ENCODE results near the gene CELF2.
A peak's percentile ranks its signal among the peaks of the same experiment; 100 is the strongest.

CELF2 gene

GRCh38 chr10:11197266-11197712, 179.6 kb downstream of the CELF2 start:
- no peak for DNase-seq (ENCODE audit: low spot score)

- DNase-seq (ENCODE audit: low spot score), result no peak
Observed at GRCh38 chr10:11197878-11198277, 180.2 kb downstream of the CELF2 start.

DNA sequence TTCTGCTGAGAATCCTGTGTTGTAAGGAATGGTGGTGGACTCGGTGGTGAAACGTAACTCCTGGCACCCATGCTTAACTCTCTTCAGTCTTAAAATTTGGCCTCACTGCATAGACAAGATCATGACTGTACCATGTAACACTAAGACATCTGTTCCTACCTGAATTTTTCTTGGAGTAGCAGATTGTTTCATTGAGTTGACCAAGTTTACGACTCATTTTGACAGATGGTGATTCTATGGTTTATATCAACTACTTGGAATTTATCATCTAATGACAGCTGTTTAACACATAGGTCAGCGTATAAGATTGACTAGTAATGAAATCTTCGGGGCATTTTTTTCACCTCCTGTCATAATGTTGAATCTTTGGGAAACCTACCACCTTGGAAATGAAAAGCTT, 184.2 kb downstream of the CELF2 start:
- no peak for DNase-seq (ENCODE audit: low spot score)

DNA sequence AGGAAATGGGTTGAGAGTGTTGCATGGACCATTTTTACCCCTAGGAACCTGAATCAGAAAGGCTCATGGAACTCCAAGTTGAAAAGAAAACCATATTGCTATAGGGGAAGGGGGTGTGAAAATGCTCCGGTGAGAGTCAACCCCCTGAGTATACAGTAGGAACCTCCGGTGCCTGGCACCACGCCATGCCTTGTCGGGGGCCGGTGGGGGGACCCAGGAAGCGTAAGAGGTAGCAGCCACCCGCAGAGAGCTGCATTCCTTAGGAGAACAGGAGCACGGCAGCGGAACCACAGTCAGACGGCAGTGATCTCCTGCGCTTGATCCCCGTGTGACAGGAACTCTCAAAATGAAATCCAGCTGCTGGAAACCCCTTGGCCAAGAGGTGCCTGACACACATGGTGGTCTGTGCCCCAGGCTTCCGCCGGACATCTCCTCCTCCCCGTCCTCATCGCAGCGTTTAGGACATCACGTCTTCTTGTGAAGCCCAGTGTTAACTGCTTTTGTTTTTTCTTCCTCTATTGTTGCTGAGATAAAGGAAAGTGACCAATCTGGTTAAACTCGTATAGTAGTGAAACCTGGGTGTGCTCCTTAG, 186.8 kb downstream of the CELF2 start:
- DNase-seq (ENCODE audit: low spot score), result no peak

GRCh38 chr10:11205030-11205772, 187.5 kb downstream of the CELF2 start:
- no peak for DNase-seq (ENCODE audit: low spot score)

DNA sequence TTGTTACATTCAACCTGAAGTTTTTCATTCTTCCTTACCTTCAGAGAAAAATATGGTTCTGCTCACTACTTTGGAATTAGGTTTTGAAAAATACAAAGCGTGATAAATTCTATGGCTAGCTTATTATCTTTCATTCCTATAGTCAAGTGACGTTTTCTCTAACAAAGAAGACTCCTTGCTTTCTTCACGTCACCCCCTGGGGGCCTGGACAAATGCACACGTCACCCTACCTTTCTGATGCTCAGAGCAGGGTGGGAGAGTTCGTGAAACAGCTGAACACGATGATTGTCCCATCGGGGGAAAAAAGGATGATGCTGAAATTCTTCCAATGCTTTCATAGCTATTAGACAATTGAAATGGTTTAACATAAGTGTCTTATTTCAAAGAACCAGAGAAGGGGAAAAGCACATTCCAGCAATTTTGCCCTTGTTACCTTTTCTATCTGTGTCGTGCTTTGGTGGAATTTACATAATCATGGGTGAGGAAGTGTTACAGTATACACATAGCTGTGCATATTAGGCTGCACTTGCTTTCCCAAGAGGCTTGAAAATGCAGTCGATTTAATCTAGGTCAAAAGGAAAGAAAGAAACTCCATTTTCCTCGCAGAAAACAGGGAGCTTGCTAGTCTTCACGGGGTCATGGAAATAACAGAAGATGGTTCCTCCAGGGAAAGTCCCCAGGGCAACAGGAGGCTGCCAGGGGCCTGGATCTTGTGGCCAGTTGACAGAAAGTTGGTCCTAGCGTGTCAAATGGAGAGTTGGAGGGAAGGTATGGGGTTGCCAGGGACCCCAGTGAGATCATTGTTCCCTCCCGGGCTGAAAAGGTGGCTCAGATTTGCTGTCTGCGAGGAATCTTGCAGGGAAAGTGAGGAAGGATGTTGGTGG, 189.2 kb downstream of the CELF2 start:
- no peak for DNase-seq (ENCODE audit: low spot score)

DNA sequence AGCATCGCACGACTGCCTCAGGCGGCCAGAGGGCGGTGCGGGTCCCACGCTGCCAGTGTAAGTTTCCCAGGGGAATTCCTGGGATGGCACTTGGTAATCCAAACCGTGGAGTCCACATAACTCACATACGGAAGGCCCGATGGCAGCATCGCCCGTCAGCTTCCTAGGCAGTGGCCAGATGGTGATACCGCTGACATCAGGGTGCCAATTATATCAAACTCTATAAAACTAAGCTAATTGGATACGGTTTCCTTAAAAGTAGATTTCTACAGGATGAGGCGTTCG, 189.8 kb downstream of the CELF2 start:
- no peak for DNase-seq (ENCODE audit: low spot score)

DNA sequence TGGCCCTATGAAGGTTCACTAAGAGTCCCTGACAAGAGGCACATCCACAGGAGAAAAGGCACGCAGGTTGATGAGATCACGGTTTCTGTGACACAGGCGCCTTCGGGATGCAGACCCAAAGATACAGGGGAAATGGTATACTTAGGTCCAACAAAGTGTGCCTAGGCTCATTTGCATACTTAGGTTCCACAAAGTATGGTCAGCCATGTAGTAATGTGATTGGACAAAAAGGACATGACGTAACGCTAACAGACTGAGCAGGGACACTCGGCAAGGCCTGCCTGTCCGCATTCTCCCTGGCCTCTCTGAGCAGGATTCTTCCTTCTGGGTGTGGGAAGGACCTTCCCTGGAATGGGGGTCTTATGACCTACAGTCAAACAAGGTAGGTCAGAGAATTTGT, 190.6 kb downstream of the CELF2 start:
- no peak for DNase-seq (ENCODE audit: low spot score)

- DNase-seq (ENCODE audit: low spot score), result no peak
Observed at GRCh38 chr10:11208908-11209829, 191.5 kb downstream of the CELF2 start.

DNA sequence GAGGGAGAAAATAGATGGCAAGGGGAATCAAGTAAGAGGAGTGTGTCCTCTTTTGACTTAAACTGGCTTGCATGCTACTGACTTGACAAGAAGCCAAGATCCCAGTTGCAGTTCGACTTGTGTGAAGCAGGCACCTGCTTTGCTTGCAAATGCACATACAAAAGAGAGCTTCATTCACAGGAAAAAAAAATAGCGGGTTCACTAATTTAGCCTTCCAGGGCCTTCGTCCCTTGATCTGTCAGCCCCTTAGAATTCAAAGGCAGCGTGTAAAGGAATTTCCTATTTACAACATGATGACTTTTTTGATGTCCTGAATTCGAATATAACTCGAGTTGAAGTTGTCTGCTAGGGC, 192.1 kb downstream of the CELF2 start:
- peak; percentile 71 for DNase-seq (ENCODE audit: low spot score)

- DNase-seq (ENCODE audit: low spot score), result no peak
Observed at GRCh38 chr10:11210211-11210922, 192.7 kb downstream of the CELF2 start.

DNA sequence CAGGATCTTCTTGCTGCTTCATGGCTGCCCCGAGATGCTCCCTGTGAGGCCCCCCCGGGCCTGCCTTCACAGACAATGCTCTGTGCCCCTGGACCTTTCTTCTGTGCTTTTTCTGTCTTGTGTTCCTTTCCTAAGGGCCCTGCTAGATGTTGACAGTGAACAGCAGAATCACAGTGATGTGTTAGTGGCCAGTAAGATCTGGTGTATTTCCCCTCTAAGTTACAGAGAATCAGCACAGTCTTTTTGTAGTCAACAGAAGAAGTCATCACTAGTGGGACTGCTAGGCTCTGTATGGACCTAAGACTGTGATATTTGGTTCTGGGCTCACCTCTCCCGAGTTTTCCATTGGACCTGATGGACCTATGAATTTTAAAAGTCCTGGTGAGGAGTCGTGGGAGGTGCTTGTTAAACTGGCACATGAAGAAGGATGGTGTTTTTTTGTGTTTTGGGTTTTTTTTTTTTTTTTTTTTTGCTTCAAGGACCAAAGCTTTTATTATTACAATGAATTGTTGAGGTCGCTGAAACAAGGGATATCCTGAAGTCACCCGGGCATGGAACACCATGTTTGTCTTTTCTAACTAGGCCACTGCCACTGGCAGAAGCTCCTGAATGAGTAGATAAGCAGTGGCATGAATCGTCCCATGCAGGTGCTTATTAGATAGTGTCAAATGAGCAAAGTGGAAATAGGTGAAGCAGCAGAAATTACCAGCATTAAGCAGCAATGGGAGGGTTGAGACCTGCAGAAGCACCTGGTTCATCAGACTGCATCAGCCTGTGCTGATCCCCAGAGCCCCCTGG, 194.8 kb downstream of the CELF2 start:
- no peak for DNase-seq (ENCODE audit: low spot score)

DNA sequence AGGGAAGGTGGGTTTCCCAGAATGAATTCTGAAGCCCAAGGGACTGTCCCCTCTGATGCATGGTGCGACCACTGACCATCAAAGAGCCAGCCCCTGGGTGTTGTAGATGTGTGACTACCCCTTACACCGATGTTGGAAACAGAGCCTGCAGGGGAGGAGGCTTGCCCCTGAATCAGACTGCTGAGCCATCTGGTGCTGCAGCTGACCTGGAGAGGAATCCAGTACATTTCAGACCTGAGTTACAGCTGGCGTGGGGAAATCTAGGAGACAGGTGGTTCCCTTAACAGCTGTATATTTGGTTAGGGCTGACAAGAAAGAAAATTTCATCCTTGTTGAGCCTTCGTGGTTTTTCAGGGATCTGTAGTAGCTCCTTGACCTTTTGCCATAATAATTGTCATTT, 195.5 kb downstream of the CELF2 start:
- DNase-seq (ENCODE audit: low spot score), result no peak

DNA sequence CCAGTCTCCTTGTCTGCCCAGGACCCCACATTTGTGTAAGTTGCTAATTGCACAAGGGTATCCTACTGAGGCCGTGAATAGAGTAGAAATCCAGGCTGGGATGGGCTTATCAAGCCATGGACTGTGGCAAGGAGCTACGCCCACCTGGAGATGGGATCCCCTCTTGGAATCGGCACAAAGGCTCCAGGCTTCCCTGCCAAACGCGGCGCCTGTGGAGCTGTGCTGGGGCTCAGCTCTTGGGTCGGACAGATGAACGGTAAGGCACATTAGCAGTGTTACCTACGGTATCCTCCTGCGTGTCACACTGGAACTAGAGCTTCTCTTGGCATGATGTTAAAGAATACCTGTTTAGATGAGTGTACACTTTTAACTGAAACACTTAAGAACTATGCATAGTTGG, 196.7 kb downstream of the CELF2 start:
- no peak for DNase-seq (ENCODE audit: low spot score)

DNA sequence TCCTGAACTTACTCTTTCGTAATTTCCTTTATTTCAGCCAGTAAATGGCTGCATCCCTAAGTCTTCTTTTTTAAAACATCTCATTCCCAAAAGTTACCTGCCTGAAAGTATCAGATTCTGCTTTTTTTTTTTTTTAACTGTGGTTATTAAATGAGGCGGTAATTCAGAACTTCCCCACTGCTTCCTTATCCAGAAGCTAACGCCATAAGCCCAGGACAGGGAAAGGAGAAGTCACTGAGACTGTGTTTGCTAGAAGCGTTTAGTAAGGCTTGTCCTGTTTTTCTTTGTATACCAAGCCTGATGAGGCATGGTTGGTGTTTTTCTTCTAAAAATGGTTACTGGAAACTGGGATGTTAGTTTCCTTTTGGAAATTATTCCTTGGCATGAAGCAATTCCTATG, 197.8 kb downstream of the CELF2 start:
- DNase-seq (ENCODE audit: low spot score), result no peak

GRCh38 chr10:11217521-11217920, 199.8 kb downstream of the CELF2 start:
- peak; percentile 7 for DNase-seq (ENCODE audit: low spot score)

DNA sequence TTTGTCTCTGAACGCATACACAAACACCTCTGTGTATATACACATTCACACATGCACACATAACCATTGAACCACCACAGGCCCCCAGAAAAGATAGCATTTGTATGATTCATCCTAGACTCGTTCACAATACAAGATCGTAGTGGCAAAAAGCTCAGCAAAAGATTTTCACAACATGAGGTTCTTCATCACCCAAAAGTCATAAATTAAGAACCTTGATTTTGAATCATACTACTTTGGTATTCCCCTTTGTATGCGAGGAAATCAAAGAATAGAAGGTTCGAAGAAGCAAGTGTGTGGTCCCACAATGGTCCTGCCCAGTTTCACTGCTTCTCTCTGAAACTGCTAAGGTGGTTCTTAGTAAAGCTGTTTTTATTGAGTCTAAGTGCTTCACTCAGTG, 200.7 kb downstream of the CELF2 start:
- DNase-seq (ENCODE audit: low spot score), result no peak

- no peak for DNase-seq (ENCODE audit: low spot score)
Observed at GRCh38 chr10:11219431-11219830, 201.8 kb downstream of the CELF2 start.

DNA sequence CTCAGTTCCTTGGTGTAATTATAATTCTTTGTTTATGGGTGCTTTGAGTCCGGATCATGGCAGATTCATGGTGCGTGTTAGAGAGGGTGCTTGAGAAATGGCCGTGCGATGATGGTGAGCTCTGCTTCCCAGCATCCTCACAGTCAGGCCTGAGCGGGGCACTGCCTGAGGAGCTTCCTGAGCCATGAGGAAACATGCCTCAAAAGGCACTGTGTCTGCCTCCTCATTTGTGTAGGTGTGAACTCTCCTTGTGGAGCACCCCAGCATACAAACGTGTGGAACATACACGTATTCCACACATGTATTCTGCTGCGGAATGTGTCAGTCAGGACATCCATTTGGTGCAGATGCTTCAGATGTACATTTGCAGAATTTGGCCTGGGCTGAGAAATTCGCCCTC, 205.4 kb downstream of the CELF2 start:
- DNase-seq (ENCODE audit: low spot score), result no peak

DNA sequence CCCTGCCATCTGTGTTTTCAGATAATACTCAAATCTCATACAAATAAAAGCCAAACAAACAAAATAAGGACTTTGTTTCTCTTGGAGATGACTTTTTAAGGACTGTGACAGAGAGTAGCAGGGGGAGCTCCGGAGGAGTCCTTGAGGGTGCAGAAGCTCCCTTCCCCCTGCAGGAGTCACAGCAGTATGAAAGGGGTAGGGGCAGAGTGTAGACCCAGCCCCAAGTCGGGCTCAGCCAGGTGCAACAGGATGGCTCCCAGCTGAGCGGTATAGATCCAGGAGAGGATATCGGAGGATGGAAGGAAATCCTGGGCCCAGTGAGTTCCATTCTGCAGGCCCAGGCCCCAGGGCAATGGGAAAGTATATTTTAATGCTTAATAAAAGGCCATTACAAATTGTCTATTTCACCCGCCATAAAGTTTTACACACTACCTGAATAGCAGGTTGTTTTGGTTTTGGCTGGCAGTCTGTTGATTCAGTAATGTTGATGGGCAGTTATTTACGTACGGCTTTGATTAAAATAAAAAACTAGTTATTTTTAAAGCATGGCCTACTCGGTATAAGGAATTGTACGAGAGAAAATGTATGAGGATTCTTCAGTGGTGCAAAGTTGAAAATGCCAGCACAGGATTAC, 206.0 kb downstream of the CELF2 start:
- DNase-seq (ENCODE audit: low spot score), result no peak

All from globus pallidus (tissue), 1 donor.